Omental fat pad (tissue), 4 donors: ENCODE results near the gene RAB3GAP2. TPM values are rescaled to one million over a fixed set of nuclear protein-coding genes. Genes with fewer than 3 reads are reported as not detected.
A peak's percentile ranks its signal among the peaks of the same experiment; 100 is the strongest.

ENCODE experiments used
- ATAC-seq: fragments of 150-250 bp; one replicate; pipeline ENCODE4 v1.9.1; 2016; ENCODE audit warnings: mild to moderate bottlenecking, moderate library complexity; ENCODE audit not compliant: low FRiP score
- DNase-seq: peaks from one replicate; pipeline ENCODE4 v3.0.0-alpha.2; 2019; ENCODE audit warnings: low spot score
- total RNA-seq, 4 donors: library from RNA; depleted of rRNA; stranded (reverse); fragments of >200 nt; gene quantifications; one replicate each; pipeline ENCODE4 v1.1.0, GENCODE V29; 2016
- TF ChIP-seq, protein P1 (sequence below), 3 donors: fragments of 450-650 bp; IDR thresholded peaks; one replicate each; pipeline ENCODE4 v1.5.1; 2016 to 2017; ENCODE audit warnings: antibody characterized with exemption in 3 of 3, mild to moderate bottlenecking in 3 of 3, moderate library complexity in 2 of 3

The RAB3GAP2 gene
- total RNA-seq, 4 donors from 2014 or later, result 22.0 to 37.0 (median 30.4) TPM

DNA sequence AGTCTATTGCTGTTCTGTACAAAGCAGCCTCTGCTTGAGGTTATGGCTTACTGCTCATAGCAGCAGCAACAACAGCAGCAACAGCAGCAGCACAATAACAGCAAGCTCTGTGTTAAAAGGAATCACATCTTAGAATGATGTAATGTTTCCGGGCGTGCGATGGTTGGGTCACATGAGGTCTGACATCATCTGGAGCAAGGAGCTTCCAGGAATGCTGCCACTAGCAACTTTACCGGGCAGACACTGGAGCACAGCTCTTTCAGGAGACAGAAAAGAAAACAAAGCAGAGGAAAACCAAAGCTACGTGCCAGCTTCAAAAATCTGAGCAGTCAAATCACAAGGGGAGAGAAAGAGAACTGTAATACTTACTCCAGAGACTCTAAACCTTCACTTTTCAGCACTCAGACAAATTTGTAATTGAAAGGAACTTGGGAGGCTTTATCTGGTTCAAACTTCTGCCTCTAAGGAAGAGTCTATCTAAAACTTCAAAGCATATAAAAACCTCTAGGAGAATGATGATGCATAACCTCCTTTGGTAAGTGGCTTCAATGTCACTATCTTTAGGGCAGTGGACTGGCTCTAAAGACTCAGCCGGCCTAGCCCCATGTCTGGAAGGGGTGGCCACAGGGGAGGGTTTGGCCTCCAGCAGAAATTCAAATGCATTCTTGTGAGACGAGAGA, 28.3 kb upstream of the RAB3GAP2 start:
- peak; percentile 37 for DNase-seq
- peak; percentile 88 for ATAC-seq
- TF ChIP-seq, protein P1, sequence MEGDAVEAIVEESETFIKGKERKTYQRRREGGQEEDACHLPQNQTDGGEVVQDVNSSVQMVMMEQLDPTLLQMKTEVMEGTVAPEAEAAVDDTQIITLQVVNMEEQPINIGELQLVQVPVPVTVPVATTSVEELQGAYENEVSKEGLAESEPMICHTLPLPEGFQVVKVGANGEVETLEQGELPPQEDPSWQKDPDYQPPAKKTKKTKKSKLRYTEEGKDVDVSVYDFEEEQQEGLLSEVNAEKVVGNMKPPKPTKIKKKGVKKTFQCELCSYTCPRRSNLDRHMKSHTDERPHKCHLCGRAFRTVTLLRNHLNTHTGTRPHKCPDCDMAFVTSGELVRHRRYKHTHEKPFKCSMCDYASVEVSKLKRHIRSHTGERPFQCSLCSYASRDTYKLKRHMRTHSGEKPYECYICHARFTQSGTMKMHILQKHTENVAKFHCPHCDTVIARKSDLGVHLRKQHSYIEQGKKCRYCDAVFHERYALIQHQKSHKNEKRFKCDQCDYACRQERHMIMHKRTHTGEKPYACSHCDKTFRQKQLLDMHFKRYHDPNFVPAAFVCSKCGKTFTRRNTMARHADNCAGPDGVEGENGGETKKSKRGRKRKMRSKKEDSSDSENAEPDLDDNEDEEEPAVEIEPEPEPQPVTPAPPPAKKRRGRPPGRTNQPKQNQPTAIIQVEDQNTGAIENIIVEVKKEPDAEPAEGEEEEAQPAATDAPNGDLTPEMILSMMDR (IDR thresholded peaks at IDR 0.05), result no peak

DNA sequence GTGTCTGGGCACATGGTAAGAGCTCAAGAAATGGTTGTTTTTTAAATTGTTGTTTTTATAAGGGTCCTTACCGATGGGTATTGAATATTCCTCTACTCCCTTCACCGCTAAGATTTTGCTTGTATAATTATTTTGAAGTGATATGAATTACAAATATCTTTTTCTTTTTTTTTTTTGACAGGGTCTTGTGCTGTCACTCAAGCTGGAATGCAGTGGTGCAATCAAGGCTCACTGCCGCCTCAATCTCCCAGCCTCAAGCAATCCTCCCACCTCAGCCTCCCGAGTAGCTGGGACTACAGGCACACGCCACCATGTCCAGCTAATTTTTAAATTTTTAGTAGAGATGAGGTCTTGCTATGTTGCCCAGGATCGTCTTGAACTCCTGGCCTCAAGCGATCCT, 27.1 kb upstream of the RAB3GAP2 start:
- DNase-seq (no peak), ATAC-seq (no peak)
- TF ChIP-seq, protein P1 (IDR thresholded peaks at IDR 0.05), result no peak

GRCh38 chr1:220298470-220299205, 26.4 kb upstream of the RAB3GAP2 start:
- no peak for DNase-seq
- ATAC-seq, result no peak
- TF ChIP-seq, protein P1 (IDR thresholded peaks at IDR 0.05), result no peak

DNA sequence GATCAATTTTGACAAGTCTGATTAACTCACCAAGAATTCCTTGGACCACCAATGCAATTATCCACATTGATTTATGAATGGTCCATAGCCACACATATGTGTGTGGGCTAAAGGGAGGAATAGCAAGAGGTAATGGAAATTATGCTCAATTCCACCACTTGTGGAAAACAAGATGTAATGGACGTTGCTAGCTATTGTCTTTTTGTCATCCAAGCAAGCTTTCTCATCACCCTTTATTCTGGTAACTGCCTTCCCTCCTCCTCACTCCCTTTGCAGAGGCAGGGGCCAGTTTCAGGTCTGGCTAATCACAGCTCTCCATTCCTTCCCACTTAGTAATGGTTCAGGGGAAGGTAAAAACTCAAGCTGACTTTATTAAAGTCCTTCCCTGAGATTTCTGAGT, 24.7 kb upstream of the RAB3GAP2 start:
- TF ChIP-seq, protein P1 (IDR thresholded peaks at IDR 0.05), result no peak
- DNase-seq, result no peak
- no peak for ATAC-seq

- TF ChIP-seq, protein P1 (IDR thresholded peaks at IDR 0.05), result no peak
- DNase-seq (no peak), ATAC-seq (no peak)
Measured at GRCh38 chr1:220294846-220295301, 22.6 kb upstream of the RAB3GAP2 start.

DNA sequence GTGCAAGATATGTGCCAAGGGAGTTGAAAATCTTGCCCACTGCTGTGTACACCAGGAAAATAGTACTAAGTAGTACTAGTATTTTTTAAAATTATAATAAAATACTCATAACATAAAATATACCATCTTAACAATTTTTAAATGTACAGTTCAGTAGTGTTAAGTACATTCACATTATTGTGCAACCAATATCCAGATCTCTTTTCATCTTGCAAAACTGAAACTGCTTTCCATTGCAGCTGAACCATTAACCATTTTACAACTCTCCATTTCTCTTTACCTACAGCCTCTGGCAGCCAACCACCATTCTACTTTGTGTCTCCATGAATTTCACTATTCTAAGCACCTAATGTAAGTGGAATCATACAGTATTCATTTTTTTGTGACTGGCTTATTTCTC, 19.3 kb upstream of the RAB3GAP2 start:
- TF ChIP-seq, protein P1 (IDR thresholded peaks at IDR 0.05), result no peak
- DNase-seq (no peak), ATAC-seq (no peak)
